GM23338 (cell line): ENCODE measurements around the gene TMEM217. TPM values are rescaled to one million over a fixed set of nuclear protein-coding genes. Genes with fewer than 3 reads are reported as not detected.

ENCODE experiments used
- ATAC-seq: fragments of 200-7000 bp; cut with Tn5 transposase; 3 replicates; pipeline ENCODE4 v1.9.1; 2020
- DNase-seq: peaks from one replicate; pipeline ENCODE4 v3.0.0-alpha.2; 2015; ENCODE audit warnings: low spot score
- H2AFZ ChIP-seq: fragments of 200-600 bp; sonication (generic); 2 replicates; pipeline ENCODE4 v1.8.0; 2016; ENCODE audit warnings: antibody characterized with exemption, mild to moderate bottlenecking, moderate library complexity
- H3F3A ChIP-seq: fragments of 200-600 bp; sonication (generic); replicated peaks from 2 replicates; pipeline ENCODE4 v1.8.0; 2017; ENCODE audit warnings: antibody characterized with exemption, mixed run types, low read depth
- H3K27ac ChIP-seq: fragments of 200-600 bp; sonication (generic); 2 replicates; pipeline ENCODE4 v1.6.1; 2016; ENCODE audit warnings: low read depth
- H3K27me3 ChIP-seq: fragments of 200-600 bp; sonication (generic); 2 replicates; pipeline ENCODE4 v1.8.0; 2016; ENCODE audit warnings: mild to moderate bottlenecking, mixed run types, moderate library complexity; ENCODE audit not compliant: insufficient read depth
- H3K36me3 ChIP-seq: fragments of 200-600 bp; sonication (generic); 2 replicates; pipeline ENCODE4 v1.8.0; 2016; ENCODE audit warnings: mild to moderate bottlenecking; ENCODE audit not compliant: insufficient read depth
- H3K4me1 ChIP-seq: fragments of 200-600 bp; sonication (generic); 2 replicates; pipeline ENCODE4 v1.8.0; 2016; ENCODE audit warnings: mild to moderate bottlenecking, moderate library complexity; ENCODE audit not compliant: insufficient read depth
- H3K4me2 ChIP-seq: fragments of 200-600 bp; sonication (generic); 2 replicates; pipeline ENCODE4 v1.7.1; 2017; ENCODE audit warnings: mixed run types
- H3K4me3 ChIP-seq: fragments of 200-600 bp; sonication (generic); 2 replicates; pipeline ENCODE4 v1.6.1; 2016; ENCODE audit warnings: mixed run types
- H3K79me2 ChIP-seq: fragments of 200-600 bp; sonication (generic); replicated peaks from 2 replicates; pipeline ENCODE4 v1.8.0; 2017; ENCODE audit warnings: mild to moderate bottlenecking; ENCODE audit not compliant: insufficient read depth
- H3K9me2 ChIP-seq: fragments of 200-600 bp; sonication (generic); 2 replicates; pipeline ENCODE4 v1.8.0; 2017; ENCODE audit not compliant: insufficient read depth
- H4K20me1 ChIP-seq: fragments of 200-600 bp; sonication (generic); replicated peaks from 2 replicates; pipeline ENCODE4 v1.8.0; 2017; ENCODE audit warnings: mild to moderate bottlenecking; ENCODE audit not compliant: insufficient read depth
- H3K27ac Mint-ChIP-seq: 2 replicates; pipeline ENCODE4 v1.8.0; 2020; ENCODE audit warnings: inconsistent platforms, mild to moderate bottlenecking, moderate library complexity, mixed read lengths
- H3K27me3 Mint-ChIP-seq: 3 replicates; pipeline ENCODE4 v1.8.0; 2022; ENCODE audit warnings: low read depth, mild to moderate bottlenecking, moderate library complexity, mixed read lengths, inconsistent platforms; ENCODE audit not compliant: insufficient read depth, poor library complexity
- H3K36me3 Mint-ChIP-seq: 3 replicates; pipeline ENCODE4 v1.8.0; 2021; ENCODE audit warnings: low read depth, mild to moderate bottlenecking, inconsistent platforms, moderate library complexity, mixed read lengths
- H3K4me1 Mint-ChIP-seq: 3 replicates; pipeline ENCODE4 v1.8.0; 2020; ENCODE audit warnings: mild to moderate bottlenecking, inconsistent platforms, mixed read lengths
- H3K4me3 Mint-ChIP-seq: 3 replicates; pipeline ENCODE4 v1.8.0; 2021; ENCODE audit warnings: moderate library complexity, mild to moderate bottlenecking, inconsistent platforms, mixed read lengths
- H3K9me3 Mint-ChIP-seq: 3 replicates; pipeline ENCODE4 v1.8.0; 2020; ENCODE audit warnings: moderate library complexity, mild to moderate bottlenecking, inconsistent platforms, mixed read lengths
- CREB1 ChIP-seq: fragments of 250-450 bp; sonication (Bioruptor Pico); IDR thresholded peaks from 2 replicates; pipeline ENCODE4 v1.5.0; 2020; ENCODE audit warnings: low read depth, mild to moderate bottlenecking, moderate library complexity
- EZH2 ChIP-seq: fragments of 200-600 bp; sonication (generic); IDR thresholded peaks from one replicate; pipeline ENCODE4 v1.8.0; 2017; ENCODE audit warnings: antibody characterized with exemption, mild to moderate bottlenecking, low read depth; ENCODE audit not compliant: unreplicated experiment
- EZH2phosphoT487 ChIP-seq: fragments of 200-600 bp; sonication (generic); IDR thresholded peaks from one replicate; pipeline ENCODE4 v1.8.1; 2018; ENCODE audit warnings: antibody characterized with exemption; ENCODE audit not compliant: unreplicated experiment
- JUNB ChIP-seq: IDR thresholded peaks from one replicate; pipeline ENCODE4 v1.6.1; 2016; ENCODE audit warnings: antibody characterized with exemption; ENCODE audit not compliant: unreplicated experiment
- NANOG ChIP-seq: IDR thresholded peaks from 2 replicates; pipeline ENCODE4 v1.6.1; 2016; ENCODE audit warnings: antibody characterized with exemption, borderline replicate concordance
- POLR2AphosphoS5 ChIP-seq: IDR thresholded peaks from 2 replicates; pipeline ENCODE4 v1.6.1; 2016; ENCODE audit warnings: antibody characterized with exemption, low read depth
- STAT1 ChIP-seq: IDR thresholded peaks from one replicate; pipeline ENCODE4 v1.6.1; 2016; ENCODE audit warnings: antibody characterized with exemption; ENCODE audit not compliant: unreplicated experiment
- ZNF114 ChIP-seq: fragments of 250-450 bp; sonication (Bioruptor Pico); IDR thresholded peaks from 2 replicates; pipeline ENCODE4 v1.5.0; 2020; ENCODE audit warnings: mild to moderate bottlenecking, moderate library complexity
- ZNF331 ChIP-seq: fragments of 250-450 bp; sonication (Bioruptor Pico); IDR thresholded peaks from 2 replicates; pipeline ENCODE4 v1.5.0; 2020; ENCODE audit warnings: low read depth, mild to moderate bottlenecking, moderate library complexity
- polyA plus RNA-seq: library from polyadenylated mRNA; unstranded; fragments of >200 nt; fragmentation: Nextera tagmentation; extraction: Ambion mirVana; gene quantifications from 2 replicates; pipeline ENCODE4 v1.2.1, GENCODE V29; 2016
- total RNA-seq: library from RNA; depleted of rRNA; stranded (reverse); fragments of >200 nt; shearing (Covaris generic); gene quantifications from 2 replicates; pipeline ENCODE4 v1.2.3, GENCODE V29; 2014
- TF ChIP-seq, protein P1 (sequence below): IDR thresholded peaks from one replicate; pipeline ENCODE4 v1.6.1; 2018; ENCODE audit warnings: antibody characterized with exemption; ENCODE audit not compliant: unreplicated experiment
- TF ChIP-seq, protein P2 (sequence below): fragments of 250-450 bp; sonication (Bioruptor Pico); IDR thresholded peaks from 2 replicates; pipeline ENCODE4 v1.5.0; 2020; ENCODE audit warnings: mild to moderate bottlenecking, moderate library complexity
- TF ChIP-seq, protein P3 (sequence below), 2 experiments: fragments of 200-600 bp in 1 of 2; sonication (generic) in 1 of 2; conservative IDR thresholded peaks; 2 replicates each; pipeline versions ENCODE4 v1.5.1 to v1.6.1; 2016 to 2017; ENCODE audit warnings: antibody characterized with exemption in 2 of 2, low read depth in 2 of 2, mild to moderate bottlenecking in 2 of 2, moderate library complexity in 1 of 2
- TF ChIP-seq, protein P4 (sequence below): IDR thresholded peaks from 2 replicates; pipeline ENCODE4 v1.6.1; 2016; ENCODE audit warnings: antibody characterized with exemption

TMEM217 gene
- total and polyA plus RNA-seq, 2 experiments from 2014 or later: 1.3 TPM; not detected in 1

DNA sequence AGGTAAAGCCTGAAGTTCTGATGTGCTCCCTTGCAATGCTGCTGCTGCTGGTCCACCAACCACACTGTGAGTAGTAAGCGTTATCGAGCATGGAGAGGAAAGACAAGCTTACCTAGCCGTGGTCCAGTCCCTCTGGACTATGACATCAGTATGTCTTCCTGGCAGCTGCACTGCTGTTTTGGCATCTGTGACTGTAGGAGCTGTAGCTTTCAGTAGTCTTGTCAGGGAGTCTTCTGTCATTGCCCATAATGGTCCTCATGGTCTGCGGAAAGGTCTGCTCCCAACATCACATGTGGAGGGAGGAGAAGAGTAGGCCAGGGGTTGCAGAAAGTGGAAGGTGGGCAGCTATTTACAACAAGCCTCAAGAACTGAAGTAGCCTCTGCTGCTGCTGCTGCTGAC lies 26.8 kb upstream of the TMEM217 start:
- H3K79me2 ChIP-seq: no peaks in the 10 kb centered on the region; the same call in none of the 2 replicates
- Mint-ChIP-seq H3K4me3 (no peak overlapping the region), H3K27ac (no peak overlapping the region), H3K36me3 (peaks cover 51% of the 10 kb centered on the region), H3K4me1 (no peaks in the 10 kb centered on the region), H3K9me3 (no peaks in the 10 kb centered on the region), H3K27me3 (no peaks in the 10 kb centered on the region)
- no peaks in the 10 kb centered on the region for H3K9me2 ChIP-seq
- peaks cover 3% of the 10 kb centered on the region; the same call in 1 of the 2 replicates for H4K20me1 ChIP-seq
- no peaks in the 10 kb centered on the region for H3K27me3 ChIP-seq
- no peaks in the 10 kb centered on the region for H3K4me1 ChIP-seq
- H3F3A ChIP-seq: no peaks in the 10 kb centered on the region
- ATAC-seq (no peak), DNase-seq (no peak)
- no peak overlapping the region for H2AFZ ChIP-seq
- H3K4me3 ChIP-seq: no peak overlapping the region
- H3K4me2 ChIP-seq: no peak overlapping the region
- H3K27ac ChIP-seq: no peak overlapping the region
- peaks cover 31% of the 10 kb centered on the region for H3K36me3 ChIP-seq
- no peak for TF ChIP-seq ZNF331 (CRISPR knock-in tag)
- no peak for TF ChIP-seq JUNB
- TF ChIP-seq EZH2phosphoT487: no peak
- TF ChIP-seq, protein P1, sequence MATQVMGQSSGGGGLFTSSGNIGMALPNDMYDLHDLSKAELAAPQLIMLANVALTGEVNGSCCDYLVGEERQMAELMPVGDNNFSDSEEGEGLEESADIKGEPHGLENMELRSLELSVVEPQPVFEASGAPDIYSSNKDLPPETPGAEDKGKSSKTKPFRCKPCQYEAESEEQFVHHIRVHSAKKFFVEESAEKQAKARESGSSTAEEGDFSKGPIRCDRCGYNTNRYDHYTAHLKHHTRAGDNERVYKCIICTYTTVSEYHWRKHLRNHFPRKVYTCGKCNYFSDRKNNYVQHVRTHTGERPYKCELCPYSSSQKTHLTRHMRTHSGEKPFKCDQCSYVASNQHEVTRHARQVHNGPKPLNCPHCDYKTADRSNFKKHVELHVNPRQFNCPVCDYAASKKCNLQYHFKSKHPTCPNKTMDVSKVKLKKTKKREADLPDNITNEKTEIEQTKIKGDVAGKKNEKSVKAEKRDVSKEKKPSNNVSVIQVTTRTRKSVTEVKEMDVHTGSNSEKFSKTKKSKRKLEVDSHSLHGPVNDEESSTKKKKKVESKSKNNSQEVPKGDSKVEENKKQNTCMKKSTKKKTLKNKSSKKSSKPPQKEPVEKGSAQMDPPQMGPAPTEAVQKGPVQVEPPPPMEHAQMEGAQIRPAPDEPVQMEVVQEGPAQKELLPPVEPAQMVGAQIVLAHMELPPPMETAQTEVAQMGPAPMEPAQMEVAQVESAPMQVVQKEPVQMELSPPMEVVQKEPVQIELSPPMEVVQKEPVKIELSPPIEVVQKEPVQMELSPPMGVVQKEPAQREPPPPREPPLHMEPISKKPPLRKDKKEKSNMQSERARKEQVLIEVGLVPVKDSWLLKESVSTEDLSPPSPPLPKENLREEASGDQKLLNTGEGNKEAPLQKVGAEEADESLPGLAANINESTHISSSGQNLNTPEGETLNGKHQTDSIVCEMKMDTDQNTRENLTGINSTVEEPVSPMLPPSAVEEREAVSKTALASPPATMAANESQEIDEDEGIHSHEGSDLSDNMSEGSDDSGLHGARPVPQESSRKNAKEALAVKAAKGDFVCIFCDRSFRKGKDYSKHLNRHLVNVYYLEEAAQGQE: no peak
- TF ChIP-seq, protein P2, sequence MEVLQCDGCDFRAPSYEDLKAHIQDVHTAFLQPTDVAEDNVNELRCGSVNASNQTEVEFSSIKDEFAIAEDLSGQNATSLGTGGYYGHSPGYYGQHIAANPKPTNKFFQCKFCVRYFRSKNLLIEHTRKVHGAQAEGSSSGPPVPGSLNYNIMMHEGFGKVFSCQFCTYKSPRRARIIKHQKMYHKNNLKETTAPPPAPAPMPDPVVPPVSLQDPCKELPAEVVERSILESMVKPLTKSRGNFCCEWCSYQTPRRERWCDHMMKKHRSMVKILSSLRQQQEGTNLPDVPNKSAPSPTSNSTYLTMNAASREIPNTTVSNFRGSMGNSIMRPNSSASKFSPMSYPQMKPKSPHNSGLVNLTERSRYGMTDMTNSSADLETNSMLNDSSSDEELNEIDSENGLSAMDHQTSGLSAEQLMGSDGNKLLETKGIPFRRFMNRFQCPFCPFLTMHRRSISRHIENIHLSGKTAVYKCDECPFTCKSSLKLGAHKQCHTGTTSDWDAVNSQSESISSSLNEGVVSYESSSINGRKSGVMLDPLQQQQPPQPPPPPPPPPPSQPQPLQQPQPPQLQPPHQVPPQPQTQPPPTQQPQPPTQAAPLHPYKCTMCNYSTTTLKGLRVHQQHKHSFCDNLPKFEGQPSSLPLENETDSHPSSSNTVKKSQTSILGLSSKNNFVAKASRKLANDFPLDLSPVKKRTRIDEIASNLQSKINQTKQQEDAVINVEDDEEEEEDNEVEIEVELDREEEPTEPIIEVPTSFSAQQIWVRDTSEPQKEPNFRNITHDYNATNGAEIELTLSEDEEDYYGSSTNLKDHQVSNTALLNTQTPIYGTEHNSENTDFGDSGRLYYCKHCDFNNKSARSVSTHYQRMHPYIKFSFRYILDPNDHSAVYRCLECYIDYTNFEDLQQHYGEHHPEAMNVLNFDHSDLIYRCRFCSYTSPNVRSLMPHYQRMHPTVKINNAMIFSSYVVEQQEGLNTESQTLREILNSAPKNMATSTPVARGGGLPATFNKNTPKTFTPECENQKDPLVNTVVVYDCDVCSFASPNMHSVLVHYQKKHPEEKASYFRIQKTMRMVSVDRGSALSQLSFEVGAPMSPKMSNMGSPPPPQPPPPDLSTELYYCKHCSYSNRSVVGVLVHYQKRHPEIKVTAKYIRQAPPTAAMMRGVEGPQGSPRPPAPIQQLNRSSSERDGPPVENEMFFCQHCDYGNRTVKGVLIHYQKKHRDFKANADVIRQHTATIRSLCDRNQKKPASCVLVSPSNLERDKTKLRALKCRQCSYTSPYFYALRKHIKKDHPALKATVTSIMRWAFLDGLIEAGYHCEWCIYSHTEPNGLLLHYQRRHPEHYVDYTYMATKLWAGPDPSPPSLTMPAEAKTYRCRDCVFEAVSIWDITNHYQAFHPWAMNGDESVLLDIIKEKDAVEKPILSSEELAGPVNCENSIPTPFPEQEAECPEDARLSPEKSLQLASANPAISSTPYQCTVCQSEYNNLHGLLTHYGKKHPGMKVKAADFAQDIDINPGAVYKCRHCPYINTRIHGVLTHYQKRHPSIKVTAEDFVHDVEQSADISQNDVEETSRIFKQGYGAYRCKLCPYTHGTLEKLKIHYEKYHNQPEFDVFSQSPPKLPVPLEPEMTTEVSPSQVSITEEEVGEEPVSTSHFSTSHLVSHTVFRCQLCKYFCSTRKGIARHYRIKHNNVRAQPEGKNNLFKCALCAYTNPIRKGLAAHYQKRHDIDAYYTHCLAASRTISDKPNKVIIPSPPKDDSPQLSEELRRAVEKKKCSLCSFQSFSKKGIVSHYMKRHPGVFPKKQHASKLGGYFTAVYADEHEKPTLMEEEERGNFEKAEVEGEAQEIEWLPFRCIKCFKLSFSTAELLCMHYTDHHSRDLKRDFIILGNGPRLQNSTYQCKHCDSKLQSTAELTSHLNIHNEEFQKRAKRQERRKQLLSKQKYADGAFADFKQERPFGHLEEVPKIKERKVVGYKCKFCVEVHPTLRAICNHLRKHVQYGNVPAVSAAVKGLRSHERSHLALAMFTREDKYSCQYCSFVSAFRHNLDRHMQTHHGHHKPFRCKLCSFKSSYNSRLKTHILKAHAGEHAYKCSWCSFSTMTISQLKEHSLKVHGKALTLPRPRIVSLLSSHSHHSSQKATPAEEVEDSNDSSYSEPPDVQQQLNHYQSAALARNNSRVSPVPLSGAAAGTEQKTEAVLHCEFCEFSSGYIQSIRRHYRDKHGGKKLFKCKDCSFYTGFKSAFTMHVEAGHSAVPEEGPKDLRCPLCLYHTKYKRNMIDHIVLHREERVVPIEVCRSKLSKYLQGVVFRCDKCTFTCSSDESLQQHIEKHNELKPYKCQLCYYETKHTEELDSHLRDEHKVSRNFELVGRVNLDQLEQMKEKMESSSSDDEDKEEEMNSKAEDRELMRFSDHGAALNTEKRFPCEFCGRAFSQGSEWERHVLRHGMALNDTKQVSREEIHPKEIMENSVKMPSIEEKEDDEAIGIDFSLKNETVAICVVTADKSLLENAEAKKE: no peak
- TF ChIP-seq, protein P3, sequence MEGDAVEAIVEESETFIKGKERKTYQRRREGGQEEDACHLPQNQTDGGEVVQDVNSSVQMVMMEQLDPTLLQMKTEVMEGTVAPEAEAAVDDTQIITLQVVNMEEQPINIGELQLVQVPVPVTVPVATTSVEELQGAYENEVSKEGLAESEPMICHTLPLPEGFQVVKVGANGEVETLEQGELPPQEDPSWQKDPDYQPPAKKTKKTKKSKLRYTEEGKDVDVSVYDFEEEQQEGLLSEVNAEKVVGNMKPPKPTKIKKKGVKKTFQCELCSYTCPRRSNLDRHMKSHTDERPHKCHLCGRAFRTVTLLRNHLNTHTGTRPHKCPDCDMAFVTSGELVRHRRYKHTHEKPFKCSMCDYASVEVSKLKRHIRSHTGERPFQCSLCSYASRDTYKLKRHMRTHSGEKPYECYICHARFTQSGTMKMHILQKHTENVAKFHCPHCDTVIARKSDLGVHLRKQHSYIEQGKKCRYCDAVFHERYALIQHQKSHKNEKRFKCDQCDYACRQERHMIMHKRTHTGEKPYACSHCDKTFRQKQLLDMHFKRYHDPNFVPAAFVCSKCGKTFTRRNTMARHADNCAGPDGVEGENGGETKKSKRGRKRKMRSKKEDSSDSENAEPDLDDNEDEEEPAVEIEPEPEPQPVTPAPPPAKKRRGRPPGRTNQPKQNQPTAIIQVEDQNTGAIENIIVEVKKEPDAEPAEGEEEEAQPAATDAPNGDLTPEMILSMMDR (conservative IDR thresholded peaks at IDR 0.05; ENCODE audit: low read depth in 2 of 2): no peak
- no peak for TF ChIP-seq STAT1
- TF ChIP-seq POLR2AphosphoS5: no peak
- no peak for TF ChIP-seq NANOG
- TF ChIP-seq, protein P4, sequence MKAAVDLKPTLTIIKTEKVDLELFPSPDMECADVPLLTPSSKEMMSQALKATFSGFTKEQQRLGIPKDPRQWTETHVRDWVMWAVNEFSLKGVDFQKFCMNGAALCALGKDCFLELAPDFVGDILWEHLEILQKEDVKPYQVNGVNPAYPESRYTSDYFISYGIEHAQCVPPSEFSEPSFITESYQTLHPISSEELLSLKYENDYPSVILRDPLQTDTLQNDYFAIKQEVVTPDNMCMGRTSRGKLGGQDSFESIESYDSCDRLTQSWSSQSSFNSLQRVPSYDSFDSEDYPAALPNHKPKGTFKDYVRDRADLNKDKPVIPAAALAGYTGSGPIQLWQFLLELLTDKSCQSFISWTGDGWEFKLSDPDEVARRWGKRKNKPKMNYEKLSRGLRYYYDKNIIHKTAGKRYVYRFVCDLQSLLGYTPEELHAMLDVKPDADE: no peak
- no peak for TF ChIP-seq CREB1
- no peak for TF ChIP-seq EZH2
- TF ChIP-seq ZNF114 (CRISPR knock-in tag): no peak
